Measurements from ENCODE around the gene MSI2.

Gene MSI2

DNA sequence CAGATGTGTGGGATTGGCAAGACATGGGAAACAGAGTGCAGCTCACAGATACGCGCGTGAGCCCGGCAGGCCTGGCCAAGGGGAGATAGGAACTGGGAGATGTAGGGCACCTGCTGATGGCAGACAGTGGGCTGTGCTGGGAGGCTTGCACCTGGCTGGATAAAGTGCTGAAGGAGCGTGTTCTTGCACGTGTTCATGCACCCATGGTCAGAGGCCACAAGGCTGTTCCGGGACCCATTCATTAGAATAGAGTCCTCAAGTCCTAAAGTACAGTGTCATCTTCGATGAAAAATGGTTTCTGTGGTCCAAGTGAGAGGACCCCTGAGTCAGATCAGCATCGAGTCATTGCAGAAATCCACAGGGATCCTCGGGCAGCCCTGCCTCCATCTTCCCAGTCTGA, 252.3 kb downstream of the MSI2 start:
- no peak for DNase-seq (ENCODE audit: extremely low spot score)
- TF ChIP-seq FOXK2 (IDR thresholded peaks at IDR 0.05) = no peak
- TF ChIP-seq CTBP1 (IDR thresholded peaks at IDR 0.05; ENCODE audit: borderline replicate concordance) = no peak
- TF ChIP-seq ARNT (IDR thresholded peaks at IDR 0.05) = no peak
- TF ChIP-seq FOXM1 (IDR thresholded peaks at IDR 0.05; ENCODE audit: borderline replicate concordance) = no peak
- TF ChIP-seq NFRKB (IDR thresholded peaks at IDR 0.05) = no peak
- TF ChIP-seq, protein P1, sequence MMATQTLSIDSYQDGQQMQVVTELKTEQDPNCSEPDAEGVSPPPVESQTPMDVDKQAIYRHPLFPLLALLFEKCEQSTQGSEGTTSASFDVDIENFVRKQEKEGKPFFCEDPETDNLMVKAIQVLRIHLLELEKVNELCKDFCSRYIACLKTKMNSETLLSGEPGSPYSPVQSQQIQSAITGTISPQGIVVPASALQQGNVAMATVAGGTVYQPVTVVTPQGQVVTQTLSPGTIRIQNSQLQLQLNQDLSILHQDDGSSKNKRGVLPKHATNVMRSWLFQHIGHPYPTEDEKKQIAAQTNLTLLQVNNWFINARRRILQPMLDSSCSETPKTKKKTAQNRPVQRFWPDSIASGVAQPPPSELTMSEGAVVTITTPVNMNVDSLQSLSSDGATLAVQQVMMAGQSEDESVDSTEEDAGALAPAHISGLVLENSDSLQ (IDR thresholded peaks at IDR 0.05) = no peak
- POLR2A ChIA-PET = no interaction called here
- CTCF ChIA-PET = no interaction called here

DNA sequence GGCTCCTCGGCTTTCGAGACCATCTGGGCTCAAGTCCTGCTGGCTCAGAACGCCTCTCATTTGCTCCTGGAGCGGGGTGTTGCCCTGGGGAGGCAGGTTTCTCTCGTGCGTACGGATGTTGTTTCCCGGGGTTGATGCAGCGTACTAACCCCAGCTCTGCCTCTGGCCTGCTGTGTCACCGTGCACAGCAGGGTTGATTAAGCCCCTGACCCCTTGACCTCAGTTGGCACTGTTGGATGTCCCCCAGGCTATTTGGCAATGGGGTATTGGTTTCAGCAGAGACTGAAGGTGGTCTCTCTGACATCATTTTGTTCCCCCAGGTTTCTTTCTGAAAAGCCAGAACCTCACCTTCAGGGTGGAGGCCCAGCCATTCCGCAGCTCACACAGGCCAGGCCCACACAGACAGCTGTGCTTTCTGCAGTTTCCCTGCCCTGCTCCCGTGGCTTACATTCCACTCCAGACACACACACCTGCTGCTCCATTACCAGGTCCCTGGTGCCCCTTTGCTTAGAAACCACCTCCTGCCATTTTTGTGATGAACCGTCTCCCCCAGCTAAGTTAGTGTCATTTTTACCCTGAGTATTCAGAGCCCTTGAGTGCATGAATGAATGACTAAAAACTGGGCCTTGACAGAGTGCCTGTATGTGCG, 255.3 kb downstream of the MSI2 start:
- no peak for DNase-seq (ENCODE audit: extremely low spot score)
- ChIA-PET CTCF (no interaction called here), POLR2A (no interaction called here)
- no peak for TF ChIP-seq SUZ12 (IDR thresholded peaks at IDR 0.05)
- TF ChIP-seq FOXM1 (IDR thresholded peaks at IDR 0.05; ENCODE audit: borderline replicate concordance) = no peak
- no peak for TF ChIP-seq SP1 (IDR thresholded peaks at IDR 0.05)
- no peak for TF ChIP-seq BHLHE40 (IDR thresholded peaks at IDR 0.05; ENCODE audit: borderline replicate concordance)
- no peak for TF ChIP-seq ELF4 (IDR thresholded peaks at IDR 0.05)
- TF ChIP-seq HDGF (IDR thresholded peaks at IDR 0.05; ENCODE audit: borderline replicate concordance) = no peak
- TF ChIP-seq L3MBTL2 (conservative IDR thresholded peaks at IDR 0.05) = no peak
- TF ChIP-seq ARNT (IDR thresholded peaks at IDR 0.05) = no peak
- TF ChIP-seq FOXK2 (IDR thresholded peaks at IDR 0.05) = no peak
- no peak for TF ChIP-seq CTBP1 (IDR thresholded peaks at IDR 0.05; ENCODE audit: borderline replicate concordance)
- no peak for TF ChIP-seq NFRKB (IDR thresholded peaks at IDR 0.05)
- TF ChIP-seq, protein P1 (IDR thresholded peaks at IDR 0.05) = no peak
- no peak for TF ChIP-seq LEF1 (IDR thresholded peaks at IDR 0.05; ENCODE audit: borderline replicate concordance)
- TF ChIP-seq ZNF384 (IDR thresholded peaks at IDR 0.05) = no peak
- TF ChIP-seq FOXA1 (IDR thresholded peaks at IDR 0.05) = no peak
- TF ChIP-seq TARDBP (IDR thresholded peaks at IDR 0.05) = no peak

DNA sequence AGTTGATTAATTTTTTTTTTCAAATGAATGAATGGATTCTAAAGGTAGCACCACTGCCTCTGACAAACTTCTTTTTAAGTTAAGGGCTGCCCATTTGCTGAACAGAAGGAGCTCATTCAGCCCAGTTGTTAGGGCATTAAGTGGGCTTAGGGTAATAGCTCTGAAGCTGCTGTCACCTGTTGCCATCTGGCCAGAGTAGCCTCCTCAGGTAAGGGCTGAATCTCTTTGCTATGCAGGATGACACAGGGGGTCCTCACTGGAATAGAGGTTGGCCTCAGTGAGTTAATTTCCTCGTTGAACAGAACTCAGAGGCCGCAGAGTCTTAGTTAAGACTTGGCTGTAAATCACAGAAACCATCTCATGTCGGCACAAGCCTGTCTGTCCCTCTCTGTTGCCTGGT, 255.9 kb downstream of the MSI2 start:
- POLR2A ChIA-PET = no interaction called here
- no peak for TF ChIP-seq NFRKB (IDR thresholded peaks at IDR 0.05)
- TF ChIP-seq HDGF (IDR thresholded peaks at IDR 0.05; ENCODE audit: borderline replicate concordance) = no peak
- TF ChIP-seq ELF4 (IDR thresholded peaks at IDR 0.05) = no peak
- TF ChIP-seq SP1 (IDR thresholded peaks at IDR 0.05) = no peak

DNA sequence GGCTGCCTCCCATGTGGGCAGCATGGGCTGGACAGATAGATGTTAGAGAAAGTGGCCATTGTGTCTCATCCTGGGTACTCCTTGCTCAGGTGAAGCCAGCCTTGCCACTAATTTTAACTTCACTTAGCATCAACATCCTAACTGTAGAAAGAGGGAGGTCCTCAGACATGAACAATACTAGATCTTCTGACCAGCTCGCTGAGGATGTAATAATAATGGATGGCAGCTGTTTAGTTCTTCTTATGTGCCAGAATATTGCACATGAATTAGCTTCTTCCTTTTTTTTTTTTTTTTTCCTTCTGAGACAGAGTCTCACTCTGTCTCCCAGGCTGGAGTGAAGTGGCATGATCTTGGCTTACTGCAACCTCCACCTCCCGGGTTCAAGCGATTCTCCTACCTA, 256.4 kb downstream of the MSI2 start:
- ChIA-PET CTCF (no interaction called here), POLR2A (no interaction called here)
- no peak for TF ChIP-seq SUZ12 (IDR thresholded peaks at IDR 0.05)
- TF ChIP-seq ELF4 (IDR thresholded peaks at IDR 0.05) = no peak
- no peak for TF ChIP-seq FOXM1 (IDR thresholded peaks at IDR 0.05; ENCODE audit: borderline replicate concordance)
- no peak for DNase-seq (ENCODE audit: extremely low spot score)

More for the DNA sequence above, 255.9 kb downstream of the MSI2 start:
- CTCF ChIA-PET = no interaction called here
- DNase-seq (ENCODE audit: extremely low spot score) = no peak

DNA sequence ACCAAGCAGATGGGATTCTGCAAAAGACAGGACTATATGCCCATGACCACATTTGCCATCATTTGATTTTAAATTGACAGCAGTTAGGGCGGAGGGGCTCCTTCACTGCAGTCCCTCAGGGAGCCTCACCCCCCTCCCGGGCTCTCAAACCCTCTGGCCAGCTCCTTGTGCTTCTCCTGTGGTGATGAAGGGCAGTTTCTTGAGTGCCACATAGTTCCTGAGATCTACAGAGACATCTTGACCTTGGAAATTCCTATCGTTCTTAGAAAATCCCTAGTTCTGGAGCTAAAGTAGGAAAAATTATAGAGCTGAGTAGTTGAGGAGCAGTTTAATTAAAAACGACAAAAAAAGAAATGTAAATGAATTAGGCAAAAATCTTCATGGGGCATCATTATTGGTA, 257.2 kb downstream of the MSI2 start:
- ChIA-PET CTCF (interaction anchor here (0.6 kb wide), 2 partner anchors 316 to 1484 kb away, joined by 3 read pairs; no protein-coding TSS in a partner anchor), POLR2A (no interaction called here)
- no peak for DNase-seq (ENCODE audit: extremely low spot score)
- TF ChIP-seq L3MBTL2 (conservative IDR thresholded peaks at IDR 0.05) (no peak), ARNT (IDR thresholded peaks at IDR 0.05) (no peak), ELF4 (IDR thresholded peaks at IDR 0.05) (no peak), BHLHE40 (IDR thresholded peaks at IDR 0.05; ENCODE audit: borderline replicate concordance) (no peak), NFRKB (IDR thresholded peaks at IDR 0.05) (no peak), FOXM1 (IDR thresholded peaks at IDR 0.05; ENCODE audit: borderline replicate concordance) (no peak), CTBP1 (IDR thresholded peaks at IDR 0.05; ENCODE audit: borderline replicate concordance) (no peak), FOXK2 (IDR thresholded peaks at IDR 0.05) (no peak), ZNF384 (IDR thresholded peaks at IDR 0.05) (no peak), SP1 (IDR thresholded peaks at IDR 0.05) (no peak)
- TF ChIP-seq, protein P1 (IDR thresholded peaks at IDR 0.05) = no peak

DNA sequence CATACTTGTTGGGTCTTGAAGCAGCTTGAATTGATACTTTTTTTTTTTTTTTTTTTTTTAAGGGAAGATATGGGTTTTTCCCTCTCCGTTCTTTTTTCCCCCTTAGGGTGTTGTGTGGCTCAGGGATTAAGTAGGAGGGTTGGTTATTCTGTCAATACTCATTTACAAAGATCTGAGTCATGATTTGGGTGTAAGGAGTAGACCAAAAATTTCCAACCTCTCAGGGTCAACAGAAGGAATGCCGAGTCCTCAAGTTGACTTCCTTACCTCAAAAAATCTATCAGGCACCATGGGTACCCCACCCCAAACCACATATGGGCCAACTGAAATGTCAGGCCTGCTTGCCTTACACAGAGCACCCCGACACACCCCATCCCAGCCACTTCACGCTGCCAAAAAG, 258.3 kb downstream of the MSI2 start:
- CTCF ChIA-PET = interaction anchor here (0.6 kb wide), 1 partner anchor 327 kb away, joined by 3 read pairs; no protein-coding TSS in a partner anchor
- DNase-seq (ENCODE audit: extremely low spot score) = no peak
- POLR2A ChIA-PET = interaction anchor here (0.6 kb wide), 1 partner anchor 25 kb away, joined by 4 read pairs; no protein-coding TSS in a partner anchor
- no peak for TF ChIP-seq NFRKB (IDR thresholded peaks at IDR 0.05)
- no peak for TF ChIP-seq TARDBP (IDR thresholded peaks at IDR 0.05)
- no peak for TF ChIP-seq HDGF (IDR thresholded peaks at IDR 0.05; ENCODE audit: borderline replicate concordance)
- TF ChIP-seq FOXK2 (IDR thresholded peaks at IDR 0.05) = no peak
- TF ChIP-seq BHLHE40 (IDR thresholded peaks at IDR 0.05; ENCODE audit: borderline replicate concordance) = no peak
- no peak for TF ChIP-seq FOXM1 (IDR thresholded peaks at IDR 0.05; ENCODE audit: borderline replicate concordance)
- TF ChIP-seq SUZ12 (IDR thresholded peaks at IDR 0.05) = no peak
- no peak for TF ChIP-seq SP1 (IDR thresholded peaks at IDR 0.05)
- no peak for TF ChIP-seq L3MBTL2 (conservative IDR thresholded peaks at IDR 0.05)

Data from HEK293T (cell line).